Neural cell (in vitro differentiated cells): ENCODE results near the gene CDK5R1.

ENCODE experiments used
- CTCF ChIP-seq: fragments of 450-650 bp; IDR thresholded peaks from 2 replicates; pipeline ENCODE4 v1.5.1; 2014; ENCODE audit warnings: antibody characterized with exemption, mild to moderate bottlenecking, moderate library complexity; ENCODE audit not compliant: poor library complexity, severe bottlenecking
- EP300 ChIP-seq: fragments of 450-650 bp; conservative IDR thresholded peaks from 2 replicates; pipeline ENCODE4 v1.6.1; 2014; ENCODE audit warnings: antibody characterized with exemption, mild to moderate bottlenecking, moderate library complexity; ENCODE audit not compliant: poor library complexity, severe bottlenecking
- EZH2 ChIP-seq: fragments of 200-600, 300-800 bp; shearing (Covaris generic), sonication (generic); IDR thresholded peaks from 2 replicates; pipeline ENCODE4 v1.6.1; 2014; ENCODE audit warnings: antibody characterized with exemption, low read length, borderline replicate concordance, mild to moderate bottlenecking; ENCODE audit not compliant: insufficient read depth, poor library complexity, severe bottlenecking
- POLR2AphosphoS5 ChIP-seq: IDR thresholded peaks from 2 replicates; pipeline ENCODE4 v1.6.1; 2012
- REST ChIP-seq: IDR thresholded peaks from 2 replicates; pipeline ENCODE4 v1.6.1; 2012; ENCODE audit warnings: borderline replicate concordance
- SMC3 ChIP-seq: fragments of 450-650 bp; conservative IDR thresholded peaks from 2 replicates; pipeline ENCODE4 v1.6.1; 2014; ENCODE audit warnings: antibody characterized with exemption, mild to moderate bottlenecking, moderate library complexity; ENCODE audit not compliant: poor library complexity

GRCh38 chr17:32441886-32442285, 44.9 kb upstream of the CDK5R1 start:
- no peak for TF ChIP-seq CTCF
- no peak for TF ChIP-seq POLR2AphosphoS5
- no peak for TF ChIP-seq EP300
- no peak for TF ChIP-seq REST
- no peak for TF ChIP-seq SMC3
- TF ChIP-seq EZH2: no peak
